GM12878 (cell line): ENCODE measurements around the gene DNAJC6. TPM values are rescaled to one million over a fixed set of nuclear protein-coding genes. Genes with fewer than 3 reads are reported as not detected.

Experiments used
- ATAC-seq: fragments of 200-7000 bp; cut with Tn5 transposase; 3 replicates; pipeline ENCODE4 v1.9.1; 2020; ENCODE audit warnings: mild to moderate bottlenecking, moderate library complexity
- BruUV-seq: library from RNA; stranded (reverse); fragments of 400-500 nt; replicated peaks from 2 replicates; lab custom pipeline; 2021; lab: Mats Ljungman, UMichigan
- CTCF ChIA-PET: fragments of 300-600 bp; sonication (Branson Sonifier 250); formaldehyde crosslinking; extraction: SDS; loops from one replicate; lab custom pipeline; 2021; ENCODE audit warnings: inconsistent platforms; lab: Yijun Ruan, JAX
- POLR2A ChIA-PET: fragments of 350-600 bp; formaldehyde crosslinking; extraction: SDS; loops from one replicate; lab custom pipeline; 2021; ENCODE audit warnings: inconsistent platforms; lab: Charles Lee
- RAD21 ChIA-PET: fragments of 300-600 bp; sonication (Branson Sonifier 250); formaldehyde crosslinking; loops from one replicate; lab custom pipeline; 2023; ENCODE audit warnings: antibody characterized with exemption; ENCODE audit not compliant: unreplicated experiment; lab: Charles Lee
- SMC1A ChIA-PET: fragments of 300-600 bp; sonication (Branson Sonifier 250); formaldehyde crosslinking; loops from one replicate; lab custom pipeline; 2023; ENCODE audit not compliant: unreplicated experiment, uncharacterized antibody; lab: Charles Lee
- DNase-seq: peaks from one replicate; pipeline ENCODE4 v3.0.0-alpha.2; 2011; ENCODE audit warnings: low read depth, low spot score
- FAIRE-seq: peaks from 3 replicates; lab custom pipeline; 2011; peaks lifted over from hg19 to GRCh38; lab: Jason Lieb, UNC
- H2AFZ ChIP-seq: 2 replicates; pipeline ENCODE4 v1.6.0; 2011; ENCODE audit warnings: low read depth, low read length, control low read depth; ENCODE audit not compliant: control insufficient read depth
- H3K27ac ChIP-seq: 2 replicates; pipeline ENCODE4 v1.5.1; 2011; ENCODE audit warnings: control low read depth; ENCODE audit not compliant: control insufficient read depth, insufficient read depth
- H3K27me3 ChIP-seq, 2 experiments: replicated peaks in 1 of 2; 2 replicates each; pipeline versions ENCODE4 v1.6.0 to v1.6.1; 2011; ENCODE audit warnings: low read length in 1 of 2; ENCODE audit not compliant: control insufficient read depth in 2 of 2, insufficient read depth in 2 of 2
- H3K36me3 ChIP-seq, 2 experiments: 2 replicates each; pipeline ENCODE4 v1.5.1; 2011; ENCODE audit warnings: low read length in 1 of 2; ENCODE audit not compliant: control insufficient read depth in 2 of 2, insufficient read depth in 2 of 2
- H3K4me1 ChIP-seq: 2 replicates; pipeline ENCODE4 v1.6.1; 2011; ENCODE audit warnings: mild to moderate bottlenecking, low read length, moderate library complexity, mixed read lengths; ENCODE audit not compliant: control insufficient read depth, insufficient read depth
- H3K4me2 ChIP-seq: 2 replicates; pipeline ENCODE4 v1.6.0; 2011; ENCODE audit warnings: control low read depth; ENCODE audit not compliant: control insufficient read depth, insufficient read depth
- H3K4me3 ChIP-seq: fragments of 200-600 bp; sonication (generic); 2 replicates; pipeline ENCODE4 v1.5.1; 2016
- H3K79me2 ChIP-seq: 2 replicates; pipeline ENCODE4 v1.6.0; 2011; ENCODE audit warnings: low read length; ENCODE audit not compliant: control insufficient read depth, insufficient read depth
- H3K9ac ChIP-seq: 2 replicates; pipeline ENCODE4 v1.8.0; 2011; ENCODE audit warnings: low read length, control low read depth, mixed read lengths; ENCODE audit not compliant: control insufficient read depth, insufficient read depth
- H3K9me3 ChIP-seq: replicated peaks from 3 replicates; pipeline ENCODE4 v1.5.1; 2011; ENCODE audit warnings: mild to moderate bottlenecking, low read length; ENCODE audit not compliant: control insufficient read depth, insufficient read depth
- H4K20me1 ChIP-seq: 2 replicates; pipeline ENCODE4 v1.6.0; 2011; ENCODE audit not compliant: control insufficient read depth, insufficient read depth
- CHD1 ChIP-seq: IDR thresholded peaks from 2 replicates; pipeline ENCODE4 v1.6.1; 2012; ENCODE audit warnings: low read depth, low read length, improper control_type of control experiment
- ESRRA ChIP-seq: IDR thresholded peaks from 2 replicates; pipeline ENCODE4 v1.6.1; 2012; ENCODE audit warnings: mild to moderate bottlenecking, low read length, improper control_type of control experiment
- GABPA ChIP-seq: IDR thresholded peaks from 2 replicates; pipeline ENCODE4 v1.6.1; 2014; ENCODE audit warnings: antibody characterized with exemption, low read depth, mild to moderate bottlenecking, inconsistent platforms
- HDAC2 ChIP-seq: fragments of 200-600 bp; sonication (generic); IDR thresholded peaks from 2 replicates; pipeline ENCODE4 v1.6.1; 2017
- MTA2 ChIP-seq: fragments of 450-650 bp; IDR thresholded peaks from 2 replicates; pipeline ENCODE4 v1.6.1; 2016; ENCODE audit warnings: low read depth, mild to moderate bottlenecking, moderate library complexity
- NFIC ChIP-seq: IDR thresholded peaks from 2 replicates; pipeline ENCODE4 v1.6.1; 2012; ENCODE audit warnings: low read depth, mild to moderate bottlenecking, inconsistent platforms, low read length, moderate library complexity
- PML ChIP-seq: IDR thresholded peaks from 2 replicates; pipeline ENCODE4 v1.6.1; 2012; ENCODE audit warnings: low read length, inconsistent platforms
- SMAD1 ChIP-seq: fragments of 450-650 bp; IDR thresholded peaks from 2 replicates; pipeline ENCODE4 v1.6.1; 2018; ENCODE audit warnings: mild to moderate bottlenecking, low read depth; ENCODE audit not compliant: partially characterized antibody
- SPI1 ChIP-seq: IDR thresholded peaks from 2 replicates; pipeline ENCODE4 v1.6.1; 2011; ENCODE audit warnings: low read depth, mild to moderate bottlenecking, low read length, moderate library complexity, borderline replicate concordance; ENCODE audit not compliant: insufficient read depth
- SRF ChIP-seq, 2 experiments: IDR thresholded peaks; 2 replicates each; pipeline ENCODE4 v1.6.1; 2011; ENCODE audit warnings: low read depth in 2 of 2, low read length in 2 of 2, mild to moderate bottlenecking in 1 of 2, moderate library complexity in 1 of 2
- WRNIP1 ChIP-seq: IDR thresholded peaks from 2 replicates; pipeline ENCODE4 v1.6.1; 2011; ENCODE audit warnings: low read depth, low read length, improper control_type of control experiment, borderline replicate concordance
- YBX1 ChIP-seq: fragments of 450-650 bp; IDR thresholded peaks from 2 replicates; pipeline ENCODE4 v1.6.1; 2016; ENCODE audit warnings: antibody characterized with exemption
- ZNF384 ChIP-seq: IDR thresholded peaks from 2 replicates; pipeline ENCODE4 v1.6.1; 2012; ENCODE audit warnings: low read depth, mild to moderate bottlenecking, low read length, improper control_type of control experiment, borderline replicate concordance
- ZSCAN29 ChIP-seq: fragments of 450-650 bp; IDR thresholded peaks from 2 replicates; pipeline ENCODE4 v1.6.1; 2017; ENCODE audit warnings: mild to moderate bottlenecking, moderate library complexity
- WGBS: methylation state at CpG from one replicate; pipeline ENCODE4 v1.1.6; 2016; ENCODE audit warnings: low lambda C conversion rate; ENCODE audit not compliant: insufficient replicate concordance, insufficient coverage; ENCODE audit errors: missing lambda C conversion rate; 5-methylcytosine and 5-hydroxymethylcytosine counted together
- in situ Hi-C: fragments of 300-500 bp; cut with MboI; formaldehyde crosslinking; loops from 9 replicates; pipeline ENCODE4 v1.14.3; 2018; ENCODE audit warnings: mixed read lengths
- intact Hi-C: fragments of 100-400 bp; cut with micrococcal nuclease; formaldehyde crosslinking; loops from one replicate; pipeline ENCODE4 v1.14.2; 2022; ENCODE audit not compliant: unreplicated experiment
- polyA plus RNA-seq, 11 experiments: library from polyadenylated mRNA; depleted of rRNA in 4 of 11; unstranded in 6 of 11; stranded (reverse) in 5 of 11; fragments of >200 nt; fragmentation: Nextera tagmentation in 4 of 11; fragmentation: Illumina TruSeq in 1 of 11; extraction: Ambion mirVana in 4 of 11; extraction: Trizol in 1 of 11; gene quantifications; 1 replicate in 1 of 11; 2 replicates in 10 of 11; pipeline versions ENCODE4 v1.2.1 to v1.2.3, GENCODE V29; 2011 to 2016; ENCODE audit warnings: inconsistent platforms in 2 of 11, missing spikeins in 2 of 11, low read depth in 1 of 11
- total RNA-seq, 4 experiments: library from RNA; depleted of rRNA in 3 of 4; stranded (reverse); fragments of >200 nt in 3 of 4; fragmentation: Illumina TruSeq in 1 of 4; extraction: Trizol in 1 of 4; gene quantifications; 2 replicates each; pipeline versions ENCODE4 v1.2.1 to v1.2.3, GENCODE V29; 2013 to 2021
- TF ChIP-seq, protein P1 (sequence below): IDR thresholded peaks from 2 replicates; pipeline ENCODE4 v1.6.1; 2012; ENCODE audit warnings: low read depth, low read length, improper control_type of control experiment
- TF ChIP-seq, protein P2 (sequence below): IDR thresholded peaks from 2 replicates; pipeline ENCODE4 v1.6.1; 2011; ENCODE audit warnings: borderline replicate concordance, low read depth, mild to moderate bottlenecking, moderate library complexity, mixed read lengths, low read length; ENCODE audit not compliant: insufficient read depth; ENCODE audit errors: extremely low read length
- TF ChIP-seq, protein P3 (sequence below): fragments of 450-650 bp; IDR thresholded peaks from 2 replicates; pipeline ENCODE4 v1.6.1; 2017; ENCODE audit warnings: mild to moderate bottlenecking
- TF ChIP-seq, protein P4 (sequence below): IDR thresholded peaks from 2 replicates; pipeline ENCODE4 v1.6.1; 2012; ENCODE audit warnings: low read depth, low read length, improper control_type of control experiment

Gene DNAJC6
- total and polyA plus RNA-seq, 10 of the 15 experiments (the other 5 are each of a cell fraction or from before 2014, with no cell fraction given), result 0.08 to 4.3 (median 2.7) TPM

DNA sequence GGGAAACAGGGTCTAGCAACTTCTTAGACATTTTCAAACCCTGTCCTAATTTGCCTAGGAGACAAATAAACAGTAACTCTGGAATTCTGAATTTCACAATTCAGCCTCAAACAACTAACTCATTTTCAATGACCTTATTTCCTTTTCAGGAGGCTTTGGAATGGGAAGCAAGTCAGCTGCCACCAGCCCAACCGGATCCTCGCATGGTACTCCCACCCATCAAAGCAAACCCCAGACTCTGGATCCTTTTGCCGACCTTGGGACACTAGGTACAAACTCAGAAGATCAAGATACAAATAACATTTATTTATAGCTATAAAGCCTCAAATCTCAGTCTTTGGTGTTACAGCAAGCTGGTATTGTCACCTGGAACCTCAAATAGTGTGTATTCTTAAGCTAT lies 92.3 kb downstream of the DNAJC6 start:
- H3K4me2 ChIP-seq, result no peak overlapping the region
- H2AFZ ChIP-seq, result no peak overlapping the region
- FAIRE-seq, result no peak

More for the DNA sequence above, 92.3 kb downstream of the DNAJC6 start:
- no peaks in the 10 kb centered on the region for H3K4me1 ChIP-seq
- H3K27me3 ChIP-seq, result no peaks in the 10 kb centered on the region
- no peaks in the 10 kb centered on the region for H3K9me3 ChIP-seq
- ATAC-seq (no peak), DNase-seq (no peak)
- POLR2A ChIA-PET, result no interaction called here
- H3K4me3 ChIP-seq, result no peak overlapping the region
- no peak overlapping the region for H3K9ac ChIP-seq
- BruUV-seq, result no TSS peak
- CTCF ChIA-PET, result interaction anchor here (0.9 kb wide), 1 partner anchor 16 kb away, joined by 3 read pairs; no protein-coding TSS in a partner anchor
- TF ChIP-seq GABPA (no peak), SMAD1 (no peak), SPI1 (no peak), HDAC2 (no peak), CHD1 (no peak), WRNIP1 (no peak), ESRRA (no peak), YBX1 (no peak), SRF (IDR thresholded peaks at IDR 0.05; ENCODE audit: low read depth in 2 of 2, low read length in 2 of 2) (no peak), ZNF384 (no peak), MTA2 (no peak), NFIC (no peak), PML (no peak), ZSCAN29 (no peak)
- TF ChIP-seq, protein P1, sequence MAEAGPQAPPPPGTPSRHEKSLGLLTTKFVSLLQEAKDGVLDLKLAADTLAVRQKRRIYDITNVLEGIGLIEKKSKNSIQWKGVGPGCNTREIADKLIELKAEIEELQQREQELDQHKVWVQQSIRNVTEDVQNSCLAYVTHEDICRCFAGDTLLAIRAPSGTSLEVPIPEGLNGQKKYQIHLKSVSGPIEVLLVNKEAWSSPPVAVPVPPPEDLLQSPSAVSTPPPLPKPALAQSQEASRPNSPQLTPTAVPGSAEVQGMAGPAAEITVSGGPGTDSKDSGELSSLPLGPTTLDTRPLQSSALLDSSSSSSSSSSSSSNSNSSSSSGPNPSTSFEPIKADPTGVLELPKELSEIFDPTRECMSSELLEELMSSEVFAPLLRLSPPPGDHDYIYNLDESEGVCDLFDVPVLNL, result no peak
- TF ChIP-seq, protein P2, sequence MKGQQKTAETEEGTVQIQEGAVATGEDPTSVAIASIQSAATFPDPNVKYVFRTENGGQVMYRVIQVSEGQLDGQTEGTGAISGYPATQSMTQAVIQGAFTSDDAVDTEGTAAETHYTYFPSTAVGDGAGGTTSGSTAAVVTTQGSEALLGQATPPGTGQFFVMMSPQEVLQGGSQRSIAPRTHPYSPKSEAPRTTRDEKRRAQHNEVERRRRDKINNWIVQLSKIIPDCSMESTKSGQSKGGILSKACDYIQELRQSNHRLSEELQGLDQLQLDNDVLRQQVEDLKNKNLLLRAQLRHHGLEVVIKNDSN, result no peak
- TF ChIP-seq, protein P3, sequence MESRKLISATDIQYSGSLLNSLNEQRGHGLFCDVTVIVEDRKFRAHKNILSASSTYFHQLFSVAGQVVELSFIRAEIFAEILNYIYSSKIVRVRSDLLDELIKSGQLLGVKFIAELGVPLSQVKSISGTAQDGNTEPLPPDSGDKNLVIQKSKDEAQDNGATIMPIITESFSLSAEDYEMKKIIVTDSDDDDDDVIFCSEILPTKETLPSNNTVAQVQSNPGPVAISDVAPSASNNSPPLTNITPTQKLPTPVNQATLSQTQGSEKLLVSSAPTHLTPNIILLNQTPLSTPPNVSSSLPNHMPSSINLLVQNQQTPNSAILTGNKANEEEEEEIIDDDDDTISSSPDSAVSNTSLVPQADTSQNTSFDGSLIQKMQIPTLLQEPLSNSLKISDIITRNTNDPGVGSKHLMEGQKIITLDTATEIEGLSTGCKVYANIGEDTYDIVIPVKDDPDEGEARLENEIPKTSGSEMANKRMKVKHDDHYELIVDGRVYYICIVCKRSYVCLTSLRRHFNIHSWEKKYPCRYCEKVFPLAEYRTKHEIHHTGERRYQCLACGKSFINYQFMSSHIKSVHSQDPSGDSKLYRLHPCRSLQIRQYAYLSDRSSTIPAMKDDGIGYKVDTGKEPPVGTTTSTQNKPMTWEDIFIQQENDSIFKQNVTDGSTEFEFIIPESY, result no peak
- TF ChIP-seq, protein P4, sequence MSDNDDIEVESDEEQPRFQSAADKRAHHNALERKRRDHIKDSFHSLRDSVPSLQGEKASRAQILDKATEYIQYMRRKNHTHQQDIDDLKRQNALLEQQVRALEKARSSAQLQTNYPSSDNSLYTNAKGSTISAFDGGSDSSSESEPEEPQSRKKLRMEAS, result no peak
- H3K36me3 ChIP-seq, result no peaks in the 10 kb centered on the region
- in situ Hi-C loops (no loop called here), intact Hi-C loops (no loop called here)
- no peak overlapping the region for H3K27ac ChIP-seq
- H4K20me1 ChIP-seq, result no peaks in the 10 kb centered on the region
- RAD21 ChIA-PET, result no interaction called here
- no peaks in the 10 kb centered on the region for H3K79me2 ChIP-seq
- SMC1A ChIA-PET, result no interaction called here
- 98% methylated on average over 3 of the region's 3 CpGs for WGBS
